ENCODE results near the gene TNC.

- no peak for TF ChIP-seq POLR2AphosphoS5 (IDR thresholded peaks at IDR 0.05; ENCODE audit: low read depth, low read length)
- TF ChIP-seq POLR2A (IDR thresholded peaks at IDR 0.05; ENCODE audit: low read depth, low read length): no peak
Observed at GRCh38 chr9:115142517-115143270, 24.7 kb upstream of the TNC start.
